IPS DF 6.9 (cell line): ENCODE data around the gene PBX2.

ENCODE experiments used
- DNase-seq: peaks from one replicate; pipeline ENCODE4 v3.0.0-alpha.2; 2013; ENCODE audit warnings: low read depth, low spot score
- H3K27ac ChIP-seq: one replicate; pipeline ENCODE4 v1.5.1; 2013; ENCODE audit warnings: low read length, control low read depth
- H3K27me3 ChIP-seq: 2 replicates; pipeline ENCODE4 v1.6.1; 2013; ENCODE audit warnings: mild to moderate bottlenecking, low read length; ENCODE audit not compliant: control insufficient read depth, insufficient read depth
- H3K36me3 ChIP-seq: 2 replicates; pipeline ENCODE4 v1.6.1; 2013; ENCODE audit warnings: low read length; ENCODE audit not compliant: control insufficient read depth, insufficient read depth
- H3K4me1 ChIP-seq: 2 replicates; pipeline ENCODE4 v1.6.1; 2013; ENCODE audit warnings: low read length; ENCODE audit not compliant: control insufficient read depth, insufficient read depth
- H3K4me3 ChIP-seq: 2 replicates; pipeline ENCODE4 v1.5.1; 2013; ENCODE audit warnings: mild to moderate bottlenecking, low read length
- H3K9me3 ChIP-seq: 2 replicates; pipeline ENCODE4 v1.6.1; 2013; ENCODE audit warnings: low read length, inconsistent platforms; ENCODE audit not compliant: control insufficient read depth, insufficient read depth
- WGBS: extraction: QIAGEN DNeasy Blood & Tissue Kit; methylation state at CpG from one replicate; pipeline ENCODE4 v1.1.7; 2013; ENCODE audit warnings: mixed read lengths, missing lambda C conversion rate; ENCODE audit not compliant: insufficient read length, insufficient coverage; 5-methylcytosine and 5-hydroxymethylcytosine counted together

Gene PBX2

GRCh38 chr6:32190054-32190851, at the start of gene PBX2:
PBX2 (minus strand) TSS chr6:32190202; CDS start chr6:32189915, 287 bp downstream.
- no peak for DNase-seq
- no peaks in the 10 kb centered on the region for H3K27me3 ChIP-seq
- H3K36me3 ChIP-seq: peaks cover 14% of the 10 kb centered on the region; the same call in 1 of the 2 replicates
- H3K4me1 ChIP-seq: peaks cover 10% of the 10 kb centered on the region
- peak within 1 kb of the TSS; percentile 45; the same call in 1 of the 2 replicates for H3K4me3 ChIP-seq
- H3K9me3 ChIP-seq: no peaks in the 10 kb centered on the region
- no CpG with 5 or more reads among the region's 23 CpGs for WGBS
- no peak within 1 kb of the TSS for H3K27ac ChIP-seq

- no peak for DNase-seq
- H3K27me3 ChIP-seq: no peaks in the 10 kb centered on the region
- H3K9me3 ChIP-seq: no peaks in the 10 kb centered on the region
- WGBS: no CpG with 5 or more reads among the region's 2 CpGs
- no peak overlapping the region for H3K4me3 ChIP-seq
- H3K27ac ChIP-seq: no peak overlapping the region
- H3K4me1 ChIP-seq: no peaks in the 10 kb centered on the region
- H3K36me3 ChIP-seq: no peaks in the 10 kb centered on the region
These were observed 49.5 kb upstream of the PBX2 start for GRCh38 chr6:32239462-32239861.

- Histone ChIP-seq H3K9me3 (no peaks in the 10 kb centered on the region), H3K4me1 (no peaks in the 10 kb centered on the region), H3K36me3 (no peaks in the 10 kb centered on the region), H3K27me3 (no peaks in the 10 kb centered on the region), H3K27ac (no peak overlapping the region), H3K4me3 (no peak overlapping the region)
- no peak for DNase-seq
- whole genome bisulfite sequencing: no CpG with 5 or more reads among the region's 4 CpGs
These were observed 44.9 kb upstream of the PBX2 start for GRCh38 chr6:32234934-32235333.

GRCh38 chr6:32226434-32226833, 36.4 kb upstream of the PBX2 start:
- WGBS: no CpG with 5 or more reads among the region's 7 CpGs
- no peak for DNase-seq

GRCh38 chr6:32224696-32225095, 34.7 kb upstream of the PBX2 start:
- no CpG with 5 or more reads among the region's 2 CpGs for WGBS
- no peak for DNase-seq
- no peak overlapping the region for H3K27ac ChIP-seq
- H3K27me3 ChIP-seq: no peaks in the 10 kb centered on the region
- no peaks in the 10 kb centered on the region for H3K9me3 ChIP-seq
- no peaks in the 10 kb centered on the region; the same call in 1 of the 2 replicates for H3K4me1 ChIP-seq
- H3K36me3 ChIP-seq: no peaks in the 10 kb centered on the region
- no peak overlapping the region for H3K4me3 ChIP-seq

More at GRCh38 chr6:32226434-32226833, 36.4 kb upstream of the PBX2 start:
- Histone ChIP-seq H3K27me3 (no peaks in the 10 kb centered on the region), H3K9me3 (no peaks in the 10 kb centered on the region), H3K4me1 (no peaks in the 10 kb centered on the region), H3K27ac (no peak overlapping the region), H3K36me3 (no peaks in the 10 kb centered on the region), H3K4me3 (no peak overlapping the region)

GRCh38 chr6:32223258-32224235, 33.5 kb upstream of the PBX2 start, which contains the start of gene NOTCH4:
NOTCH4 (minus strand) TSS chr6:32224067; CDS start chr6:32223928, 139 bp downstream.
- no peaks in the 10 kb centered on the region for H3K9me3 ChIP-seq
- no peaks in the 10 kb centered on the region for H3K27me3 ChIP-seq
- H3K4me3 ChIP-seq: no peak within 1 kb of the TSS
- no peak for DNase-seq
- H3K4me1 ChIP-seq: no peaks in the 10 kb centered on the region; the same call in 1 of the 2 replicates
- no peaks in the 10 kb centered on the region for H3K36me3 ChIP-seq
- no peak within 1 kb of the TSS for H3K27ac ChIP-seq
- no CpG with 5 or more reads among the region's 20 CpGs for WGBS

GRCh38 chr6:32222333-32223230, 32.6 kb upstream of the PBX2 start:
- DNase-seq: no peak
- Histone ChIP-seq H3K36me3 (no peaks in the 10 kb centered on the region), H3K9me3 (no peaks in the 10 kb centered on the region), H3K27ac (no peak overlapping the region), H3K4me3 (no peak overlapping the region), H3K4me1 (no peaks in the 10 kb centered on the region; the same call in 1 of the 2 replicates), H3K27me3 (no peaks in the 10 kb centered on the region)
- no CpG with 5 or more reads among the region's 8 CpGs for WGBS

GRCh38 chr6:32220021-32220420, 30.0 kb upstream of the PBX2 start:
- H3K27ac ChIP-seq: no peak overlapping the region
- H3K36me3 ChIP-seq: no peaks in the 10 kb centered on the region
- H3K4me1 ChIP-seq: no peaks in the 10 kb centered on the region; the same call in 1 of the 2 replicates
- DNase-seq: no peak
- H3K9me3 ChIP-seq: no peaks in the 10 kb centered on the region
- no peak overlapping the region for H3K4me3 ChIP-seq
- WGBS: no CpG with 5 or more reads among the region's 4 CpGs
- no peaks in the 10 kb centered on the region for H3K27me3 ChIP-seq

- no peaks in the 10 kb centered on the region for H3K36me3 ChIP-seq
- H3K27ac ChIP-seq: no peak overlapping the region
- DNase-seq: no peak
- no peak overlapping the region for H3K4me3 ChIP-seq
- no peaks in the 10 kb centered on the region for H3K9me3 ChIP-seq
- H3K4me1 ChIP-seq: no peaks in the 10 kb centered on the region; the same call in 1 of the 2 replicates
- H3K27me3 ChIP-seq: no peaks in the 10 kb centered on the region
- no CpG with 5 or more reads among the region's 7 CpGs for WGBS
These were observed 28.2 kb upstream of the PBX2 start for GRCh38 chr6:32218167-32218566.
